ENCODE data around the gene MYRIP. TPM values are rescaled to one million over a fixed set of nuclear protein-coding genes. Genes with fewer than 3 reads are reported as not detected.

Gene MYRIP
- total and polyA plus RNA-seq, 2 experiments from 2014 or later, result 0.36 to 0.60 TPM

DNA sequence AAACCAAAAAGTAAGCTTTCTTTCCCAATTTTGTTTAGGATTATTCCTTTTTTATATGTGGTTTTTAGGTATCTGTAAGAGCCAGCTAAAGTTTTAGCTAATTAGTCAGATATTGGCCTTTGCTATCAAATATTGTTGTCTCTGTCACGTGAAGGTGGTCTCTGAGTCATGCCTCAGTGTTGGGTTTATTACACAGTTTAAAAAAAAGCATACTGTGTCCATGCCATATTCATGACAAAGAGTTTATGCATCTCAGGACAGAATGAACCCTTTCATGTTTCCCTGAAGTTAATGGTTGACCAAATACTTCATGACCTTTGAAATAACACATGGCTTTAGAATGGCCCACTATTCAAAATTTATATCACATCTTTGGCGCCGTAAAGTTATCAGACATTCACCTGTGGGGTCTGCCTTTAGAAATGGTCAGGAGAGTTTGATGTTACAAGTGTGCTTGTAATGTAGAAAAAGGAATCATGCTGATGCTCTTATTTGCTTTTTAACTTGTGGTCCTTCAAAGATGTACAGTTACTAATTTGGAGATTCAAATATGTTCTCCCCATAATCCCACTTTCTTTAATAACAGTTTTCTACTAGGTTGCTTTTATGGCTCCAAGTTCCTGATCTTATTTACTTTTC lies 101.5 kb downstream of the MYRIP start:
- TF ChIP-seq, protein P1, sequence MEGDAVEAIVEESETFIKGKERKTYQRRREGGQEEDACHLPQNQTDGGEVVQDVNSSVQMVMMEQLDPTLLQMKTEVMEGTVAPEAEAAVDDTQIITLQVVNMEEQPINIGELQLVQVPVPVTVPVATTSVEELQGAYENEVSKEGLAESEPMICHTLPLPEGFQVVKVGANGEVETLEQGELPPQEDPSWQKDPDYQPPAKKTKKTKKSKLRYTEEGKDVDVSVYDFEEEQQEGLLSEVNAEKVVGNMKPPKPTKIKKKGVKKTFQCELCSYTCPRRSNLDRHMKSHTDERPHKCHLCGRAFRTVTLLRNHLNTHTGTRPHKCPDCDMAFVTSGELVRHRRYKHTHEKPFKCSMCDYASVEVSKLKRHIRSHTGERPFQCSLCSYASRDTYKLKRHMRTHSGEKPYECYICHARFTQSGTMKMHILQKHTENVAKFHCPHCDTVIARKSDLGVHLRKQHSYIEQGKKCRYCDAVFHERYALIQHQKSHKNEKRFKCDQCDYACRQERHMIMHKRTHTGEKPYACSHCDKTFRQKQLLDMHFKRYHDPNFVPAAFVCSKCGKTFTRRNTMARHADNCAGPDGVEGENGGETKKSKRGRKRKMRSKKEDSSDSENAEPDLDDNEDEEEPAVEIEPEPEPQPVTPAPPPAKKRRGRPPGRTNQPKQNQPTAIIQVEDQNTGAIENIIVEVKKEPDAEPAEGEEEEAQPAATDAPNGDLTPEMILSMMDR (IDR thresholded peaks at IDR 0.05; ENCODE audit: low read depth, low read length), result no peak
- H3K36me3 ChIP-seq, result no peaks in the 10 kb centered on the region
- no peaks in the 10 kb centered on the region for H3K27me3 ChIP-seq
- H3K9me3 ChIP-seq (ENCODE audit: low read depth), result no peaks in the 10 kb centered on the region
- no peak overlapping the region for H3K27ac ChIP-seq
- no peaks in the 10 kb centered on the region for H3K4me1 ChIP-seq (ENCODE audit: low read depth)
- no peak overlapping the region for H3K4me3 ChIP-seq
- DNase-seq (ENCODE audit: low read depth in 1 of 2, low spot score in 1 of 2), result peak in 1 of 2 donors; percentile 30

DNA sequence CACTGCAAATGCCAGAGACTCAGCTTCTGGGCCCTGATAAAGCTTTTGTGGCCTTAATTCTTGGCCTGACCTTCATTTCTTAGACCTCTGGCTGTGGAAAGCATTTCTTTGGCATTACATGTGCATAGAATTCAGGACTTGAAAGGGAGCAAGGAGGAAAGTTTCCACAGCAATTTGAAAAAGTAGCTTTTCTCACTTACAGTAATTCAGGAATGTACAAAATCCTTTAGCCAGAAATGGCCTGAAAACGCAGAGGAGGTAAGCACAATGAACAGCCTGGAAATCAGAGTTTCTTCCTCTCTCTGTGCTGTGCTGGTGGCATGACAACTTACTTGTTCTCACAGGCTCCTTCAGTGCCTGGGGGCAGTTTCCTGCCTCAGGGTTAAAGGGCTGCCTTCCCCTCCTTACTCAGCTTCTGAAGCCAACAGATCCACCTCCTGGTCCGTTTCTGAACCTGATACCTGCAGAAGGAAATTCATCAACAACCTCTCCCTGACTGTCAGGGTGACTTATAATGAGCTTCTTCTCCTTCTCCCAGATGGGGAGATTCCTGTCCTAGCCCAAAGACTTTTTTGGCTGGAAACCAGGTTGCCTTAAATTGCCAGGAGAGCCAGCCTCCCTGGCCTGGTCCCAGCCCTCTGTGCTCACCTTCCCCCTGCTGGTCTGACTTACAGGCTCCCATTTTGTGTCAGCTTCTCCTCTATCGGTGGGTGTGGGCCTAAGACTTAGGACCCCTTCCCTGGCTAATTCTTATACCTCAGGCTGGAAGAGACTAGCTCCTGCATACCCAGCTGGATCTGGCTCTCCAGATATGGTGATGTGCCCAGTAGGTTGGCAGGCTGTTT lies 102.3 kb downstream of the MYRIP start:
- TF ChIP-seq, protein P1 (IDR thresholded peaks at IDR 0.05; ENCODE audit: low read depth, low read length), result no peak
- peak in 1 of 2 donors; percentile 78 for DNase-seq (ENCODE audit: low read depth in 1 of 2, low spot score in 1 of 2)

DNA sequence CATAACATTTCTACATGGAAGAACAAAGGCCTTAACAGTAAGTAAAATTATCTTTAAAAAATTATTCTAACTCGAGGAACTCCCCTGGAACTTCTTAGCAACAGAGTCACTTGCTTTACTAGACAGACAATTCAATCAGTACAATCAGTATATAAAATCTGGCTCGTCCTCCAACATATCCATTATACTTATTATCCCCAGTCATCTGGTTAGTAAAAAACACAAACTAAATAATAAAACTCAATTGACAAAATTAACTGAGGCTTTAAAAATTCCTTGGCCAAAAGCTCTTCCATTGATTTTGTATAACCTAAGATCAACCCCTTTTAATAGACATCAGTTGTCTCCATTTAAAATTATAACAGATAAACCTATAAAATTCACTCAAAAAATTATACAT lies 105.6 kb downstream of the MYRIP start:
- H3K4me3 ChIP-seq, result no peak overlapping the region
- H3K36me3 ChIP-seq, result no peaks in the 10 kb centered on the region
- DNase-seq (ENCODE audit: low read depth in 1 of 2, low spot score in 1 of 2), result no peak
- no peaks in the 10 kb centered on the region for H3K4me1 ChIP-seq (ENCODE audit: low read depth)
- TF ChIP-seq, protein P1 (IDR thresholded peaks at IDR 0.05; ENCODE audit: low read depth, low read length), result no peak
- H3K27ac ChIP-seq, result no peak overlapping the region
- no peaks in the 10 kb centered on the region for H3K27me3 ChIP-seq
- no peaks in the 10 kb centered on the region for H3K9me3 ChIP-seq (ENCODE audit: low read depth)

More for the DNA sequence above, 102.3 kb downstream of the MYRIP start:
- Histone ChIP-seq H3K27ac (no peak overlapping the region), H3K4me3 (no peak overlapping the region), H3K27me3 (no peaks in the 10 kb centered on the region), H3K4me1 (ENCODE audit: low read depth) (no peaks in the 10 kb centered on the region), H3K36me3 (no peaks in the 10 kb centered on the region), H3K9me3 (ENCODE audit: low read depth) (no peaks in the 10 kb centered on the region)

DNA sequence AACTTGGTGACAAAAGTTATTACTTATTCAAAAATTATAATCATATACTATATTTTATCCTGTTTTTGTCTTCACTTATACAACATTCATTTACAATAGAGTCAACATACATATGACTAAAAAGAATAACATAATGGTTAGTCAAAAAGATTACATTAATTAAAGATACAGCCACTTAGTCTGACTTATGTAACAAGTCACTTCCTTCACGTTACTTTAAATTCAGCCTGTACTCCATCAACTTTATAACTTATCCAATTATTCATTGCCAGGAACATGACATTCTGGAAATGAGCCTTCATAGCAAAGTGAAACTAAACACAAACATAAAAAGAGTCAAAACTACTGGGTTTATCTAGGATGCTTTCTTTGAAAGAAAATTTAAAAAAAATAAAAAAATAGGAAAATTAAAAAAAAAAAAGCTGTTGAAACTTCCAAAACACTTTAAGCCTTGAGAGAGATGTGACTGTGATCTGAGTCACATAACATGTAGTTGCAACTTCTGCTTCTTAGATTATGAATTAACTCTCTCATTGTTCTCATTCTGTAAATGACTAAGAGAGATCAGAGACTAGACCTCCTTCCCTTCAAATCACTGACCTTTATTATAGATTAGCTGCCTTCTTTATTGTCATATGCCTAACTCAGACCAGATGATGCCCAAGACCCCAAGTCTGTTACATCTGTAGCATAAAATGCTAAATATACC lies 107.8 kb downstream of the MYRIP start:
- Histone ChIP-seq H3K4me3 (no peak overlapping the region), H3K4me1 (ENCODE audit: low read depth) (no peaks in the 10 kb centered on the region), H3K27me3 (no peaks in the 10 kb centered on the region), H3K36me3 (no peaks in the 10 kb centered on the region), H3K9me3 (ENCODE audit: low read depth) (no peaks in the 10 kb centered on the region), H3K27ac (no peak overlapping the region)
- TF ChIP-seq, protein P1 (IDR thresholded peaks at IDR 0.05; ENCODE audit: low read depth, low read length), result no peak
- peak in 1 of 2 donors; percentile 26 for DNase-seq (ENCODE audit: low read depth in 1 of 2, low spot score in 1 of 2)

DNA sequence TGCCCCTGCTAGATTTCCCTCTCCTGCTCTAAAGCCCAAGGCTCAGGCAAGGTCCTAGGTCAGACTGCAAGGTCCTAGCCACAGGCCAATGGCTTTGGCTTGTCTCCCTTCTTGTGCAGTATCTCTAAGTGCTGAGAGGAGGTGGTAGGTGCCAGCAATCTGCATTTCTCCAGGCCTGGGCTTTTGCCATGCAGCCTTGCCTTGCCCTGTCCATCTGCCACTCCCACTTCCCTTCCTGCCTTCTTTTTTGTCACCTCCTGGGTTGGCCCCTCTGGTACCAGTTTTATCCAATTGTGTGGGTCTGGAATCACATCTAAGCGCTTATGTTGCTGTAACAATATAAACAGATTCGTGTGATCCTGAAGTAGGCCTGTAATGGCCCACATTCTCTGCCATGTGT lies 109.9 kb downstream of the MYRIP start:
- Histone ChIP-seq H3K36me3 (no peaks in the 10 kb centered on the region), H3K27ac (no peak overlapping the region), H3K9me3 (ENCODE audit: low read depth) (no peaks in the 10 kb centered on the region), H3K4me3 (no peak overlapping the region), H3K4me1 (ENCODE audit: low read depth) (no peaks in the 10 kb centered on the region), H3K27me3 (no peaks in the 10 kb centered on the region)
- no peak for DNase-seq (ENCODE audit: low read depth in 1 of 2, low spot score in 1 of 2)
- TF ChIP-seq, protein P1 (IDR thresholded peaks at IDR 0.05; ENCODE audit: low read depth, low read length), result no peak
